ENCODE results near the gene FTO.
"Not testable (repeated sequence)": the region's sequence is repeated elsewhere in the genome, so short reads cannot be mapped to it uniquely, and the experiment has no call there.

The FTO gene

GRCh38 chr16:53703590-53704444, at the start of gene FTO, which contains the start of gene RPGRIP1L:
Gene FTO, plus strand, starts transcription at chr16:53704156.
Gene RPGRIP1L, minus strand, starts transcription at chr16:53703859. Its CDS starts 3,136 bp downstream, at chr16:53700723.
- DNase-seq, result peak; percentile 93

- DNase-seq, result no peak
Observed at GRCh38 chr16:53654946-53655345, 49.0 kb upstream of the FTO start.

GRCh38 chr16:53662072-53662471, 41.9 kb upstream of the FTO start:
- no peak for DNase-seq

- no peak for DNase-seq
Observed at GRCh38 chr16:53664724-53665345, 39.1 kb upstream of the FTO start.

GRCh38 chr16:53666786-53667415, 37.1 kb upstream of the FTO start:
- DNase-seq, result no peak

- no peak for DNase-seq
Observed at GRCh38 chr16:53668869-53669268, 35.1 kb upstream of the FTO start.

GRCh38 chr16:53672461-53672860, 31.5 kb upstream of the FTO start:
- no peak for DNase-seq

GRCh38 chr16:53673189-53673588, 30.8 kb upstream of the FTO start:
- no peak for DNase-seq

- DNase-seq, result no peak
Observed at GRCh38 chr16:53678155-53678554, 25.8 kb upstream of the FTO start.

- no peak for DNase-seq
Observed at GRCh38 chr16:53678756-53679343, 25.1 kb upstream of the FTO start.

GRCh38 chr16:53680756-53681155, 23.2 kb upstream of the FTO start:
- DNase-seq, result no peak

- no peak for DNase-seq
Observed at GRCh38 chr16:53681354-53681753, 22.6 kb upstream of the FTO start.

- not testable (repeated sequence) for DNase-seq
Observed at GRCh38 chr16:53685334-53685733, 18.6 kb upstream of the FTO start.

- no peak for DNase-seq
Observed at GRCh38 chr16:53686710-53687109, 17.2 kb upstream of the FTO start.

- no peak for DNase-seq
Observed at GRCh38 chr16:53689636-53690035, 14.3 kb upstream of the FTO start.

- DNase-seq, result no peak
Observed at GRCh38 chr16:53690771-53691170, 13.2 kb upstream of the FTO start.

GRCh38 chr16:53692146-53692545, 11.8 kb upstream of the FTO start:
- DNase-seq, result no peak

- no peak for DNase-seq
Observed at GRCh38 chr16:53693320-53693719, 10.6 kb upstream of the FTO start.

- DNase-seq, result no peak
Observed at GRCh38 chr16:53695070-53695469, 8.9 kb upstream of the FTO start.

GRCh38 chr16:53698271-53698670, 5.7 kb upstream of the FTO start:
- not testable (repeated sequence) for DNase-seq

GRCh38 chr16:53704445-53704813, 473 bp downstream of the FTO start:
- no peak for DNase-seq

- DNase-seq, result no peak
Observed at GRCh38 chr16:53707671-53708070, 3.7 kb downstream of the FTO start.

- no peak for DNase-seq
Observed at GRCh38 chr16:53708490-53708889, 4.5 kb downstream of the FTO start.

- DNase-seq, result no peak
Observed at GRCh38 chr16:53711390-53711789, 7.4 kb downstream of the FTO start.

Measured in NCI-H510A (cell line).